ENCODE data around the gene NFASC. TPM values are rescaled to one million over a fixed set of nuclear protein-coding genes. Genes with fewer than 3 reads are reported as not detected.

NFASC gene
- total RNA-seq, 1 experiment from 2014 or later, result 1.6 TPM

- Histone ChIP-seq H3K9me3 (ENCODE audit: low read length) (no peaks in the 10 kb centered on the region), H3K36me3 (ENCODE audit: low read depth, low read length) (no peaks in the 10 kb centered on the region)
- POLR2A ChIA-PET (ENCODE audit: unreplicated experiment), result no interaction called here
Observed at GRCh38 chr1:205065666-205066065, 195.0 kb downstream of the NFASC start.

GRCh38 chr1:205066141-205066818 is 195.6 kb downstream of the NFASC start:
- H3K4me2 ChIP-seq (ENCODE audit: low read length), result no peak overlapping the region
- TF ChIP-seq CTCF (conservative IDR thresholded peaks at IDR 0.05; ENCODE audit: low read depth, low read length), result peak; percentile 62
- no peak for TF ChIP-seq EZH2 (IDR thresholded peaks at IDR 0.05; ENCODE audit: low read length, unreplicated experiment)
- ChIA-PET CTCF (interaction anchor here (0.6 to 0.7 kb wide), 4 partner anchors 17 to 77 kb away, joined by 3 read pairs; no protein-coding TSS in a partner anchor), POLR2A (ENCODE audit: unreplicated experiment) (no interaction called here)
- no TSS peak for BruUV-seq (replicated peaks)
- H3K36me3 ChIP-seq (ENCODE audit: low read depth, low read length), result no peaks in the 10 kb centered on the region
- H3K27ac ChIP-seq (ENCODE audit: low read length), result no peak overlapping the region
- ATAC-seq (peak; percentile 12; the same call in 1 of the 2 replicates), DNase-seq (peak; percentile 43)
- H3F3A ChIP-seq (ENCODE audit: low read length, unreplicated experiment), result no peaks in the 10 kb centered on the region
- H3K27me3 ChIP-seq (ENCODE audit: low read length), result no peaks in the 10 kb centered on the region
- H3K9ac ChIP-seq (ENCODE audit: low read length), result no peak overlapping the region
- H3K9me2 ChIP-seq (replicated peaks; ENCODE audit: low read length), result no peaks in the 10 kb centered on the region
- H3K4me1 ChIP-seq (ENCODE audit: insufficient read depth, low read length), result no peaks in the 10 kb centered on the region
- no peaks in the 10 kb centered on the region for H3K79me2 ChIP-seq (ENCODE audit: low read length)
- H2AFZ ChIP-seq (ENCODE audit: low read length), result no peak overlapping the region
- no peak overlapping the region for H3K4me3 ChIP-seq (ENCODE audit: low read length)
- no peaks in the 10 kb centered on the region for H4K20me1 ChIP-seq (ENCODE audit: low read length)
- intact Hi-C loops (cut with micrococcal nuclease), result no loop called here
- no peaks in the 10 kb centered on the region for H3K9me3 ChIP-seq (ENCODE audit: low read length)

More at GRCh38 chr1:205065666-205066065, 195.0 kb downstream of the NFASC start:
- no peak overlapping the region for H3K9ac ChIP-seq (ENCODE audit: low read length)
- H3K27me3 ChIP-seq (ENCODE audit: low read length), result no peaks in the 10 kb centered on the region
- no peak for DNase-seq
- H3K9me2 ChIP-seq (replicated peaks; ENCODE audit: low read length), result no peaks in the 10 kb centered on the region
- no peak overlapping the region for H3K27ac ChIP-seq (ENCODE audit: low read length)
- no TSS peak for BruUV-seq (replicated peaks)
- no peaks in the 10 kb centered on the region for H3K79me2 ChIP-seq (ENCODE audit: low read length)
- TF ChIP-seq CTCF (conservative IDR thresholded peaks at IDR 0.05; ENCODE audit: low read depth, low read length) (no peak), EZH2 (IDR thresholded peaks at IDR 0.05; ENCODE audit: low read length, unreplicated experiment) (no peak), EZH2phosphoT487 (IDR thresholded peaks at IDR 0.05; ENCODE audit: borderline replicate concordance, low read length) (no peak)
- H3K4me2 ChIP-seq (ENCODE audit: low read length), result no peak overlapping the region
- no peaks in the 10 kb centered on the region for H3F3A ChIP-seq (ENCODE audit: low read length, unreplicated experiment)
- H3K4me1 ChIP-seq (ENCODE audit: insufficient read depth, low read length), result no peaks in the 10 kb centered on the region
- CTCF ChIA-PET, result interaction anchor here (0.6 to 0.7 kb wide), 3 partner anchors 21 to 77 kb away, joined by 3 read pairs; no protein-coding TSS in a partner anchor
- ATAC-seq, result no peak
- no peaks in the 10 kb centered on the region for H4K20me1 ChIP-seq (ENCODE audit: low read length)
- intact Hi-C loops (cut with micrococcal nuclease), result no loop called here
- H2AFZ ChIP-seq (ENCODE audit: low read length), result no peak overlapping the region
- no peak overlapping the region for H3K4me3 ChIP-seq (ENCODE audit: low read length)

GRCh38 chr1:205067031-205067430 is 196.4 kb downstream of the NFASC start:
- H3K9me2 ChIP-seq (replicated peaks; ENCODE audit: low read length), result no peaks in the 10 kb centered on the region
- intact Hi-C loops (cut with micrococcal nuclease), result no loop called here
- H3F3A ChIP-seq (ENCODE audit: low read length, unreplicated experiment), result no peaks in the 10 kb centered on the region
- no peaks in the 10 kb centered on the region for H4K20me1 ChIP-seq (ENCODE audit: low read length)
- no peaks in the 10 kb centered on the region for H3K36me3 ChIP-seq (ENCODE audit: low read depth, low read length)
- ATAC-seq (no peak), DNase-seq (no peak)
- CTCF ChIA-PET, result no interaction called here
- no peak overlapping the region for H3K4me2 ChIP-seq (ENCODE audit: low read length)
- no peaks in the 10 kb centered on the region for H3K4me1 ChIP-seq (ENCODE audit: insufficient read depth, low read length)
- TF ChIP-seq EZH2phosphoT487 (IDR thresholded peaks at IDR 0.05; ENCODE audit: borderline replicate concordance, low read length) (no peak), CTCF (conservative IDR thresholded peaks at IDR 0.05; ENCODE audit: low read depth, low read length) (no peak), EZH2 (IDR thresholded peaks at IDR 0.05; ENCODE audit: low read length, unreplicated experiment) (no peak)
- no peak overlapping the region for H2AFZ ChIP-seq (ENCODE audit: low read length)
- H3K79me2 ChIP-seq (ENCODE audit: low read length), result no peaks in the 10 kb centered on the region
- POLR2A ChIA-PET (ENCODE audit: unreplicated experiment), result no interaction called here
- H3K9me3 ChIP-seq (ENCODE audit: low read length), result no peaks in the 10 kb centered on the region
- no TSS peak for BruUV-seq (replicated peaks)
- no peak overlapping the region for H3K9ac ChIP-seq (ENCODE audit: low read length)
- H3K27ac ChIP-seq (ENCODE audit: low read length), result no peak overlapping the region
- H3K27me3 ChIP-seq (ENCODE audit: low read length), result no peaks in the 10 kb centered on the region
- no peak overlapping the region for H3K4me3 ChIP-seq (ENCODE audit: low read length)
